GM23248 (cell line): ENCODE results near the gene ZNF764. TPM values are rescaled to one million over a fixed set of nuclear protein-coding genes. Genes with fewer than 3 reads are reported as not detected.

ENCODE experiments used
- DNase-seq: peaks from one replicate; pipeline ENCODE4 v3.0.0-alpha.2; 2015
- H2AFZ ChIP-seq: fragments of 200-600 bp; sonication (generic); 2 replicates; pipeline ENCODE4 v1.6.1; 2016; ENCODE audit warnings: antibody characterized with exemption
- H3F3A ChIP-seq: fragments of 200-600 bp; sonication (generic); 2 replicates; pipeline ENCODE4 v1.6.1; 2016; ENCODE audit warnings: mild to moderate bottlenecking, antibody characterized with exemption, mixed run types; ENCODE audit not compliant: insufficient read depth
- H3K27ac ChIP-seq: fragments of 200-600 bp; sonication (generic); 2 replicates; pipeline ENCODE4 v1.5.1; 2016; ENCODE audit warnings: mild to moderate bottlenecking
- H3K27me3 ChIP-seq: fragments of 200-600 bp; sonication (generic); replicated peaks from 2 replicates; pipeline ENCODE4 v1.6.1; 2016; ENCODE audit warnings: mild to moderate bottlenecking; ENCODE audit not compliant: insufficient read depth
- H3K36me3 ChIP-seq: fragments of 200-600 bp; sonication (generic); 2 replicates; pipeline ENCODE4 v1.6.1; 2016; ENCODE audit warnings: low read depth, mild to moderate bottlenecking
- H3K4me1 ChIP-seq: fragments of 200-600 bp; sonication (generic); 2 replicates; pipeline ENCODE4 v1.6.1; 2016; ENCODE audit warnings: mild to moderate bottlenecking; ENCODE audit not compliant: insufficient read depth
- H3K4me2 ChIP-seq: fragments of 200-600 bp; sonication (generic); one replicate; pipeline ENCODE4 v1.6.1; 2016; ENCODE audit warnings: mild to moderate bottlenecking; ENCODE audit not compliant: unreplicated experiment
- H3K4me3 ChIP-seq: fragments of 200-600 bp; sonication (generic); 2 replicates; pipeline ENCODE4 v1.5.1; 2016; ENCODE audit warnings: mild to moderate bottlenecking
- H3K79me2 ChIP-seq: fragments of 200-600 bp; sonication (generic); 2 replicates; pipeline ENCODE4 v1.6.1; 2016; ENCODE audit warnings: mild to moderate bottlenecking; ENCODE audit not compliant: insufficient read depth
- H3K9ac ChIP-seq: fragments of 200-600 bp; sonication (generic); 2 replicates; pipeline ENCODE4 v1.6.1; 2016; ENCODE audit warnings: mild to moderate bottlenecking
- H3K9me2 ChIP-seq: fragments of 200-600 bp; sonication (generic); 2 replicates; pipeline ENCODE4 v1.6.1; 2016; ENCODE audit warnings: mixed run types, mild to moderate bottlenecking, moderate library complexity; ENCODE audit not compliant: insufficient read depth
- H3K9me3 ChIP-seq: fragments of 200-600 bp; sonication (generic); one replicate; pipeline ENCODE4 v1.6.1; 2017; ENCODE audit warnings: low read depth
- H4K20me1 ChIP-seq: fragments of 200-600 bp; sonication (generic); 2 replicates; pipeline ENCODE4 v1.6.0; 2016; ENCODE audit not compliant: insufficient read depth
- EZH2 ChIP-seq: fragments of 200-600 bp; sonication (generic); IDR thresholded peaks from 2 replicates; pipeline ENCODE4 v1.6.1; 2018; ENCODE audit warnings: antibody characterized with exemption, mild to moderate bottlenecking; ENCODE audit not compliant: insufficient read depth, poor library complexity, severe bottlenecking
- EZH2phosphoT487 ChIP-seq: fragments of 200-600 bp; sonication (generic); IDR thresholded peaks from 2 replicates; pipeline ENCODE4 v1.6.1; 2018; ENCODE audit warnings: antibody characterized with exemption, moderate library complexity, mild to moderate bottlenecking, low read depth; ENCODE audit not compliant: insufficient read depth
- WGBS, 2 experiments: methylation state at CpG; one replicate each; pipeline ENCODE4 v1.1.6; 2015 to 2017; ENCODE audit warnings: low lambda C conversion rate in 2 of 2, low coverage in 1 of 2; ENCODE audit errors: missing lambda C conversion rate in 2 of 2; 5-methylcytosine and 5-hydroxymethylcytosine counted together
- in situ Hi-C: fragments of 300-500 bp; cut with MboI; formaldehyde crosslinking; loops from 2 replicates; pipeline ENCODE4 v1.15.0; 2020
- polyA plus RNA-seq: library from polyadenylated mRNA; unstranded; fragments of >200 nt; fragmentation: Nextera tagmentation; extraction: Ambion mirVana; gene quantifications from 2 replicates; pipeline ENCODE4 v1.2.1, GENCODE V29; 2016
- total RNA-seq: library from RNA; depleted of rRNA; stranded (reverse); fragments of >200 nt; shearing (Covaris generic); gene quantifications from 2 replicates; pipeline ENCODE4 v1.2.3, GENCODE V29; 2014; rRNA removed

The ZNF764 gene
- 3.0 and 8.8 TPM in 2 replicates for total RNA-seq
- polyA plus RNA-seq, result 3.0 TPM in 2 replicates

GRCh38 chr16:30557957-30558788, at the start of gene ZNF764:
TSS of gene ZNF764 (minus strand) at chr16:30558374. CDS start at chr16:30558182, 192 bp downstream.
- peak within 1 kb of the TSS; percentile 93 for H2AFZ ChIP-seq
- TF ChIP-seq EZH2phosphoT487 (no peak), EZH2 (no peak)
- H4K20me1 ChIP-seq, result no peaks in the 10 kb centered on the region
- no peaks in the 10 kb centered on the region for H3K27me3 ChIP-seq
- H3K9ac ChIP-seq, result peak within 1 kb of the TSS; percentile 96
- no peaks in the 10 kb centered on the region for H3K9me2 ChIP-seq
- DNase-seq, result peak; percentile 100
- H3K27ac ChIP-seq, result peak within 1 kb of the TSS; percentile 86
- H3K4me1 ChIP-seq, result no peaks in the 10 kb centered on the region
- H3K36me3 ChIP-seq, result no peaks in the 10 kb centered on the region
- peaks cover 37% of the 10 kb centered on the region for H3K79me2 ChIP-seq
- peak within 1 kb of the TSS; percentile 83 for H3K4me2 ChIP-seq
- in situ Hi-C loops, result no loop called here
- H3F3A ChIP-seq, result no peaks in the 10 kb centered on the region
- WGBS, 2 experiments, result 1 to 2% methylated on average over 61 to 72 of the region's 74 CpGs
- no peaks in the 10 kb centered on the region for H3K9me3 ChIP-seq
- H3K4me3 ChIP-seq, result peak within 1 kb of the TSS; percentile 93

- Histone ChIP-seq H3K27me3 (no peaks in the 10 kb centered on the region), H3K9me2 (no peaks in the 10 kb centered on the region), H3K9me3 (no peaks in the 10 kb centered on the region), H4K20me1 (no peaks in the 10 kb centered on the region), H3F3A (peaks cover 23% of the 10 kb centered on the region), H3K36me3 (0 out of 2 replicates have a peak, but pooled peaks cover 10% of the 10 kb centered on the region), H2AFZ (no peak overlapping the region), H3K4me3 (no peak overlapping the region), H3K27ac (no peak overlapping the region), H3K4me1 (peaks cover 17% of the 10 kb centered on the region), H3K9ac (no peak overlapping the region), H3K79me2 (peaks cover 19% of the 10 kb centered on the region), H3K4me2 (no peak overlapping the region)
- WGBS, 2 experiments, result 98 to 100% methylated on average over 3 of the region's 3 CpGs
- in situ Hi-C loops, result loop anchor here (25.0 kb wide), 1 partner anchor 469 kb away; no protein-coding TSS in a partner anchor
- DNase-seq, result no peak
- TF ChIP-seq EZH2phosphoT487, result no peak
- no peak for TF ChIP-seq EZH2
These were observed 47.8 kb upstream of the ZNF764 start for GRCh38 chr16:30606004-30606403.

- WGBS, 2 experiments, result 97 to 99% methylated on average over 13 to 15 of the region's 15 CpGs
These were observed 47.0 kb upstream of the ZNF764 start for GRCh38 chr16:30605158-30605557.

GRCh38 chr16:30604316-30604947, 46.3 kb upstream of the ZNF764 start:
- DNase-seq, result no peak
- Histone ChIP-seq H3K9me2 (no peaks in the 10 kb centered on the region), H3K27me3 (no peaks in the 10 kb centered on the region), H3K4me2 (no peak overlapping the region), H3K27ac (peak overlapping the region; percentile 61; the same call in 1 of the 2 replicates), H3K36me3 (0 out of 2 replicates have a peak, but pooled peaks cover 10% of the 10 kb centered on the region), H3K79me2 (peaks cover 19% of the 10 kb centered on the region), H3F3A (peaks cover 23% of the 10 kb centered on the region), H3K9me3 (no peaks in the 10 kb centered on the region), H4K20me1 (no peaks in the 10 kb centered on the region), H3K4me1 (peaks cover 17% of the 10 kb centered on the region), H2AFZ (no peak overlapping the region), H3K9ac (peak overlapping the region; percentile 27; the same call in 1 of the 2 replicates), H3K4me3 (no peak overlapping the region)
- TF ChIP-seq EZH2, result no peak
- TF ChIP-seq EZH2phosphoT487, result no peak
- 92 to 94% methylated on average over 46 to 49 of the region's 49 CpGs for WGBS, 2 experiments
- in situ Hi-C loops, result loop anchor here (25.0 kb wide), 1 partner anchor 467 kb away; no protein-coding TSS in a partner anchor

More at GRCh38 chr16:30605158-30605557, 47.0 kb upstream of the ZNF764 start:
- TF ChIP-seq EZH2phosphoT487 (no peak), EZH2 (no peak)
- in situ Hi-C loops, result loop anchor here (25.0 kb wide), 1 partner anchor 468 kb away; no protein-coding TSS in a partner anchor
- no peak overlapping the region for H2AFZ ChIP-seq
- H3K27ac ChIP-seq, result no peak overlapping the region
- H3F3A ChIP-seq, result peaks cover 23% of the 10 kb centered on the region
- H3K4me2 ChIP-seq, result no peak overlapping the region
- 0 out of 2 replicates have a peak, but pooled peaks cover 10% of the 10 kb centered on the region for H3K36me3 ChIP-seq
- peaks cover 17% of the 10 kb centered on the region for H3K4me1 ChIP-seq
- H3K4me3 ChIP-seq, result no peak overlapping the region
- no peaks in the 10 kb centered on the region for H3K9me2 ChIP-seq
- H3K9ac ChIP-seq, result no peak overlapping the region
- H3K9me3 ChIP-seq, result no peaks in the 10 kb centered on the region
- H4K20me1 ChIP-seq, result no peaks in the 10 kb centered on the region
- peaks cover 19% of the 10 kb centered on the region for H3K79me2 ChIP-seq
- DNase-seq, result no peak
- no peaks in the 10 kb centered on the region for H3K27me3 ChIP-seq
